NOMO-1 treated with DMSO at 0.1 percent for 48 hours (cell line): Measurements from ENCODE around the gene CECR2.
"Not testable (repeated sequence)": the region's sequence is repeated elsewhere in the genome, so short reads cannot be mapped to it uniquely, and the experiment has no call there.

ENCODE experiments used
- DNase-seq: peaks from one replicate; lab custom pipeline; 2025; ENCODE audit not compliant: unreplicated experiment; lab: John Stamatoyannopoulos, UW

Gene CECR2

GRCh38 chr22:17400305-17400704 lies 31.0 kb downstream of the CECR2 start:
- no peak for DNase-seq

- DNase-seq: no peak
These were observed 32.5 kb downstream of the CECR2 start for GRCh38 chr22:17401728-17402127.

DNA sequence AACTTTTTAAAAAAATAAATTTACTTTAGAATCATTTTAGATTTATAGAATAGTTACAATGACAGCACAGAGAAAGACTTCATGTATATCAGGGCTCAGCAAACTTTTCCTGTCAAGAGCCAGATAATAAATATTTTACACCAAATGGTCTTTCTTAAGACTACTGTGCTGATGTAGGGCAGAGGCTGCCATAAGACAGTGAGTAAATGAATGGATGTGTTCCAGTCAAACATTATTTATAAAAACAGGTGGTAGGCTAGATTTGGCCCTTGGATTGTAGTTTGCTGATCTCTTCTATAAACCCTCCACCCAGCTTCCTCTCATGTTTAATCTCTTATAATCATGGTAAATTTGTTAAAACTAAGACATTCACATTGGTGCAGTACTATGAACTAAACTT lies 33.0 kb downstream of the CECR2 start:
- no peak for DNase-seq

- DNase-seq: no peak
These were observed 34.6 kb downstream of the CECR2 start for GRCh38 chr22:17403906-17404305.

- DNase-seq: no peak
These were observed 38.4 kb downstream of the CECR2 start for GRCh38 chr22:17407643-17408042.

DNA sequence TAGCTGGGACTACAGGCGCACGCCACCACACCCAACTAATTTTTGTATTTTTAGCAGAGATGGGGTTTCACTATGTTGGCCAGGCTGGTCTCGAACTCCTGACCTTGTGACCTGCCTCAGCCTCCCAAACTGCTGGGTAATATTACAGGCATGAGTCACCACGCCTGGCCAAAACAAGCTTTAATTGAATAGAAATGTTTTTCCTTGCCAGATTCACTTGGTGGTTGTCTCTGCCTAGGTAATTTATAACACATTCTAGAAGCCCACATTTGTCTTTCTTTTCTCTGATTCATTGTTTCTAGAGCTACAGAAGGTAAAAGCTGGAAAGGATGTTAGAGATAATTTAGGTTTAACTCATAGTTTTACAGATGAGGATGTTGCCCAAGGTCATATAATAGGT lies 41.3 kb downstream of the CECR2 start:
- no peak for DNase-seq

GRCh38 chr22:17411213-17411612 lies 42.0 kb downstream of the CECR2 start:
- no peak for DNase-seq

- no peak for DNase-seq
These were observed 43.0 kb downstream of the CECR2 start for GRCh38 chr22:17412232-17412631.

DNA sequence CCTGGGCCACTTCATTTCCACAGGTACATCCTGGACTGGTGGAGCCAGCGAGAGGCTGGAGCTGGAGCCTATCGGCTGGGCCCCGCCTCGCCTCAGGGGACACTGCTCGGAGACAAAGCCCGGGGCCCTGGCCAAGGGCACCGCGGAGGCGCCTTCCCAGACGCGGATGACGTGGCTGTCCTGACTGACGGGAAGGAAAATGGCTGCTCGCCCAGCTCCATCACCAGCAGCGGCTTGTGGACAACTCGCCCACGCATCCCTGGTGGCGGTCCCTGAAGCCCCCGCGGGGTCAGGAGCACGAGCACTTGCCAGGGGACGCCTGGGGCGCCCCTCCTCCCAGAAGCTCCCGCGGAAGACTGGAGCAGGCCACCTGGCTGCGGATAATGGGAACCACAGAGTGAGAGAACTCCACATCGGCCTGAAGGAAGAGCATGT lies 49.6 kb downstream of the CECR2 start:
- no peak for DNase-seq

DNA sequence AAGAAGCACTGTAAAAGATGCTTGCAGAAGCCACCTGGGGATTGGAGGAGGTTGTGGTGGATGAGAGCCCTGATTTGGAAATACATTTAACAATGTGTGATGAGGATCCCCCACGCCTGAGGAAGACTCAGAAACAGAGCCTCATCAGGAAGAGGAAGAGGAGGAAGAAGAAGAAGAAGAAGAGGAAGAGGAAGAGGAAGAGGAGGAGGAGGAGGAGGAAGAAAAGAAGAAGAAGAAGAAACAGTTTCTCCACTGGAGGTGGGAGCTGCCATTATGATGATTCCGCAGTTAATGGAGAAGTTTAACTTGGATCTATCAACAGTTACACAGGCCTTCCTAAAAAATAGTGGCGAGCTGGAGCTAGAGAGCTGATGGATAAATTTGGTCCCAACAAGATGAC lies 50.1 kb downstream of the CECR2 start:
- no peak for DNase-seq

DNA sequence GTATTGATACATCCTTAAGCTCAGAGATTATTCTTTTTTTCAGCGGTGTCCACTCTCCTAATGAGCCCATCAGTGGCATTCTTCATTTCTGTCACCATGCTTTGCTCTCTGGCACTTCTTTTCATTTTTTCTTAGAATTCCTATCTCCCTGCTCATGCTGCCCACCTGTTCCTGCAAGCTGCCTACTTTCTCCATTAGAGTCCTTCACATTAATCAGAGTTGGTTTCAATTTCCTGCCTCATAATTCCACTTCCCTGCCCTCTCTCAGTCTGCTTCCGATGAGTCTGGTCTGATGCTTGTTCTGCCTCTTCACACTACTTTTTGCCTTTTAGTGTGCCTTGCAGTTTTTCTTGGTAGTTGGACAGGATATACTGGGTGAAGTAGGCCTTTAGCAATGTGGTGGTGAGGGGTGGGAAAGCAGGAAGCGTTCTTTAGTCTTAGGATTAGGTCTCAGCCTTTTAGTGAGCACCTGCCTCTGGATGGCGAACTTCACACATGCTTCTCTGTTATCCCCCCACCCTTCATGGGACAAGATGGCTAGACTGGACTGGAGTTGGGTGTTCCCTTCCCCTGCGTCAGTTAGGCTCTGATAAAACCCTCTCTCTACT lies 53.6 kb downstream of the CECR2 start:
- no peak for DNase-seq

- DNase-seq: no peak
These were observed 54.4 kb downstream of the CECR2 start for GRCh38 chr22:17423616-17424015.

DNA sequence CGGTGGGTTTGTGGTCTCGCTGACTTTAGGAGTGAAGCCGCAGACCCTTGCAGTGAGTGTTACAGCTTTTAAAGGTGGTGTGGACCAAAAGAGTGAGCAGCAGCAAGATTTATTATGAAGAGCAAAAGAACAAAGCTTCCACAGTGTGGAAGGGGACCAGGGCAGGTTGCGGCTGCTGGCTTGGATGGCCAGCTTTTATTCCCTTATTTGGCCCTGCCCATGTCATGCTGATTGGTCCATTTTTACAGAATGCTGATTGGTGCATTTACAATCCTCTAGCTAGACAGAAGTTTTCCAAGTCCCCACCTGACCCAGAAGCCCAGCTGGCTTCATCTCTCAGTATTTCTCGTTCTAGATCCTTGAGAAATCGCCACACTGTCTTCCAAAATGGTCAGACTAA lies 58.3 kb downstream of the CECR2 start:
- DNase-seq: not testable (repeated sequence)

DNA sequence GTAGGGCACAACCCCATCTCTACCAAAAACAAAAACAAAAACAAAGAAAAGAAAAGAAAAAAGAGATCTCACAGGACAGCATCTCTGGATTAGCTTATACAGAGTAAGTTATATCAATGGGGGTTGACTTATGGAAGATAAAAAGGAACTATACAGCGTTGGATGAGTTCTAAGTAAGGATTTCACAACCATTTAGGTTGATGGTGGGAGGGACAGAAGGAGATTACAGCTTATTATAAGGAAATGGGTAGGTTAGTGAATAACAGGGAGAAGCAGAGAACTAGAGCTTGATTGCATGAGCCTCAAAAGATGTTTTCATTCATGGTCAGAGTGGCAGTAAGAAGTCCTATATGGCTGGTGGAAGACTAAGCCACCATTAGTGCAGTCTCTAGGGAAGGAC lies 60.3 kb downstream of the CECR2 start:
- DNase-seq: peak; percentile 68

DNA sequence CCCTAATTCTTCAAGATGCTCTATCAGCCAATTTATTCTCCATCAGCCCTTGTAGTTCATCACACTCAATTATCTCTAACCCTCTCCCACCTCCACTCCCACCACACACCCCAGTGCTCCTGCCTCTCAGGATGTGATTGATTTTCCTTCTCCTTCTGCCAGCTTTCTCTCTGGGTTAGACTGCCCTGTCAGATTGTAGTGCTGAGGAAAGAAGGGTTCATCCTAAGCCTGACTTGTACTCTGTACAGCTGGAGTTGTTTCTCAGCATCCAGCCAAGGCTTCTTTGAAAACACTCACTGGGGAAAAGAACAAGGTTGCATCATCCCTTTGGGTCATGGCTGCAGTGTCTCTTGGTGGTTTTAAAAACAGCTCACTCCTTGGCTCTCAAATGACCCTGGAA lies 61.2 kb downstream of the CECR2 start:
- DNase-seq: no peak

DNA sequence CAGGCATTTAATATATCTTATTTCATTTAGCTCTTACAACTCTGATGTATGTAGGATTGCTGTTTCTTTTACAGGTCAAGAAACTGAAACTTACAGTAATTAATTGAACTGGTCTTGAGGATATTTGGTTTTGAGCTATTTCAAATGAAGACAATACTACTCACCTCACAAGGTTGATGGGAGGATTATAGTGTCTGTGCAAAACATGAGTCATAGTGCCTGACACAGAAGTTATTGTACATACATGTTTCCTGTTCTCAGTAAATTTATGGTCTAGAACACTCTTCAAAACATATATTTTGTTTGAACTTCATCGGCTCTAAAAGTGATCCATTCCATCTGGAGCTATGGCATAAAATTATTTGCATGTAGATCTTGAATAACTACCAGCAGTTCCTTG lies 61.9 kb downstream of the CECR2 start:
- DNase-seq: no peak

DNA sequence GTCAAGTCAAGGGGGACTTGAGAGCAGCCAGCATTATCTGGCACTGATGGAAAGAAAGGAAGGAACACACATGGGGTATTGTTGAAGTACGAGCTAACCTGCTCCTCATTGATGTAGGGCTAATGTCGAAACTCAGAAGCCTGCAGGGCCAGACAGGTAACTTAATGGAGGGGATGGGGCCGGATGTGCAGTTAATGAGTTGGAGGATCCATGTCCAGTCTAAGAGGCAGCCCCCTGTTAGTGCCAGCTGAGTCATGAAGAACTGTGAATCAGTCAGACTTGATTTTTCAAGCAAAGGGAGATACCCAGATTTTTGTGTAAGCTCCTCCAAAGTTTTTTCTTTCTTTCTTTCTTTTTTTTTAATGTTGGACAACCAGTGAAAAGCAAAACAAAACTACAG lies 65.6 kb downstream of the CECR2 start:
- DNase-seq: no peak

GRCh38 chr22:17435375-17435774 lies 66.1 kb downstream of the CECR2 start:
- no peak for DNase-seq

- DNase-seq: peak; percentile 24
These were observed 67.2 kb downstream of the CECR2 start for GRCh38 chr22:17436382-17436980.

DNA sequence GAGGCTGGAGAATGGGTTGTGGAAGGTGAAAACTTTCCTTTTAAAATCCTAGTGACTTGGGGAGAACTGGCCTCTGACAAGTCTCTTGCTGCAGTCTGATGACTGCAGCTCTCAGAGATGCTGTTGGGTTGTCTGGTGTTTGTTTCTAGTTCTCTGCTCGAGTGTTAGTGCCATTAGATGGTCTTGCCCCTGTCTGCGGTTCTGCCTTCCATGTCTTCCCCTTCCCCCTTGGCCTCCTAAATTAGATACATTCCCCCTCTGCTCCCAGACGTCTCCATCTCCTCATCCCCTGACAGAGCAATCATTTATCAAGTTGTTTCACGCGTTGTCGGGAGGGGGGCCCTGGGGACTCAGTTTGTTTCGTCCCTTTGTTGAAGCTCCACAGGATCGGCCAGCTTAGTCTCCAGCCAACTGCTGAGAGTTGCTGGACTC lies 67.7 kb downstream of the CECR2 start:
- DNase-seq: no peak

DNA sequence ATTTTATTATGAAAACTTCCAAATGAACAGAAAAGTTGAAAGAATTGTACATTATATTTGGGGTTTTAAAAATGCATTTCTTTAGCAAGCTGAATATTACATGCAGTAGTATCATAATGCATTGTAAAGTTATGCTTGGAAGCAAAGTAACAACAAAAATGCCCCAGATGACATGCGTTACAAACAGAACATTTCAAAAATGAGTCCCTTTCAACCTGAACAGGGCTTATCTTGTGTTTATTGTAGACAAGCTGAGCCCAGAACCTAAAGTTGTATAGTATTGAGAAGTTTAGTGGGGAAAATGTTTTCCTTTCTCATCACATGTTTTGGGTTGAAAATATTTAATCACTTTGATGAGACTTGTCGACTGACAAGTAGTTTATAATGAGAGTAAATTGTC lies 68.8 kb downstream of the CECR2 start:
- DNase-seq: no peak

DNA sequence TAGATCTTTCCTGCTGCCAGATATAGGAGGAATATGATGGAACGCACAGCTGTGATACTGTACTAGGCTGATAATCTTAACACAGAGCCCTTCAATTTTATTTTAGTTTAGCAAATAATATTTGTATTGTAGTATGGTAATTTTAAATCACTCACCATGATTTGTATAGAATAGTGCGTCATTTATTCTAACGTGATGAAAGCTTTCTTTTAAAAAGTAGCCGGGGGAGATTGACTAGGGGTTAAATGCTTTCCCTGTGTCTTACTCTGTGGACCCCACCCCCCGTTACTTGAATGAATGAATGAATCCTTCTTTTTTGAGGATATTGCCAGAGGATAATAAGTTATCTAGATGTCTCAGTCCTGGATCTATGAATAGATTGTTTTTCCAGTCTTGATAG lies 72.1 kb downstream of the CECR2 start:
- no peak for DNase-seq
